HG02885 (cell line): ENCODE data around the gene CASR.
"Not testable (repeated sequence)": the region's sequence is repeated elsewhere in the genome, so short reads cannot be mapped to it uniquely, and the experiment has no call there.

Source experiments
- ATAC-seq: cut with Tn5 transposase; IDR thresholded peaks from one replicate; pipeline ENCODE4 v1.9.1; 2021; ENCODE audit warnings: mild to moderate bottlenecking; ENCODE audit not compliant: unreplicated experiment, poor library complexity

Gene CASR

GRCh38 chr3:122183521-122183892, at the start of gene CASR:
Gene CASR (plus strand): TSS chr3:122183668. CDS start chr3:122254190, 70,522 bp downstream.
- no peak for ATAC-seq

- ATAC-seq: peak; percentile 87
Observed at GRCh38 chr3:122146466-122146865, 37.0 kb upstream of the CASR start.

- ATAC-seq: no peak
Observed at GRCh38 chr3:122148941-122149627, 34.4 kb upstream of the CASR start.

GRCh38 chr3:122151480-122151879, 32.0 kb upstream of the CASR start:
- ATAC-seq: no peak

GRCh38 chr3:122164983-122165382, 18.5 kb upstream of the CASR start:
- not testable (repeated sequence) for ATAC-seq

- no peak for ATAC-seq
Observed at GRCh38 chr3:122167630-122168029, 15.8 kb upstream of the CASR start.

- no peak for ATAC-seq
Observed at GRCh38 chr3:122168044-122168443, 15.4 kb upstream of the CASR start.

GRCh38 chr3:122169911-122170310, 13.6 kb upstream of the CASR start:
- no peak for ATAC-seq

GRCh38 chr3:122171361-122171760, 12.1 kb upstream of the CASR start:
- ATAC-seq: not testable (repeated sequence)

GRCh38 chr3:122178711-122179110, 4.8 kb upstream of the CASR start:
- ATAC-seq: no peak

GRCh38 chr3:122183893-122184590, 574 bp downstream of the CASR start:
- ATAC-seq: no peak

- no peak for ATAC-seq
Observed at GRCh38 chr3:122184591-122184929, 1.1 kb downstream of the CASR start.

GRCh38 chr3:122186372-122186771, 2.9 kb downstream of the CASR start:
- ATAC-seq: no peak

GRCh38 chr3:122188737-122189136, 5.3 kb downstream of the CASR start:
- no peak for ATAC-seq

- ATAC-seq: no peak
Observed at GRCh38 chr3:122189357-122189756, 5.9 kb downstream of the CASR start.

- ATAC-seq: no peak
Observed at GRCh38 chr3:122190525-122190924, 7.1 kb downstream of the CASR start.

- ATAC-seq: no peak
Observed at GRCh38 chr3:122198966-122199365, 15.5 kb downstream of the CASR start.

- ATAC-seq: no peak
Observed at GRCh38 chr3:122199552-122199951, 16.1 kb downstream of the CASR start.

- ATAC-seq: no peak
Observed at GRCh38 chr3:122200661-122201060, 17.2 kb downstream of the CASR start.

- not testable (repeated sequence) for ATAC-seq
Observed at GRCh38 chr3:122201476-122201875, 18.0 kb downstream of the CASR start.

- ATAC-seq: no peak
Observed at GRCh38 chr3:122208579-122208978, 25.1 kb downstream of the CASR start.

- ATAC-seq: no peak
Observed at GRCh38 chr3:122213650-122214049, 30.2 kb downstream of the CASR start.
